Endothelial cell of umbilical vein (primary cell): Measurements from ENCODE around the gene RPE. TPM values are rescaled to one million over a fixed set of nuclear protein-coding genes. Genes with fewer than 3 reads are reported as not detected.

Experiments
- BruUV-seq: library from RNA; stranded (reverse); fragments of 400-500 nt; replicated peaks from 2 replicates; lab custom pipeline; 2021; lab: Mats Ljungman, UMichigan
- CTCF ChIA-PET: fragments of 300-600, 350-600 bp; sonication (Branson Sonifier 250); formaldehyde crosslinking; loops from one replicate; lab custom pipeline; 2021; ENCODE audit warnings: antibody characterized with exemption, inconsistent platforms; lab: Charles Lee
- POLR2A ChIA-PET: fragments of 300-600, 350-600 bp; sonication (Branson Sonifier 250); formaldehyde crosslinking; loops from one replicate; lab custom pipeline; 2021; ENCODE audit warnings: antibody characterized with exemption, inconsistent platforms; lab: Charles Lee
- DNase-seq: peaks from one replicate; pipeline ENCODE4 v3.0.0-alpha.2; 2011; ENCODE audit warnings: low read depth, low spot score
- FAIRE-seq: peaks from 2 replicates; lab custom pipeline; 2011; peaks lifted over from hg19 to GRCh38; lab: Jason Lieb, UNC
- H2AFZ ChIP-seq: 2 replicates; pipeline ENCODE4 v1.6.0; 2012; ENCODE audit warnings: low read depth, low read length, control low read depth, inconsistent platforms
- H3K27ac ChIP-seq: 2 replicates; pipeline ENCODE4 v1.5.1; 2011; ENCODE audit warnings: low read depth, mild to moderate bottlenecking, control low read depth, low read length, moderate library complexity; ENCODE audit not compliant: insufficient read depth
- H3K27me3 ChIP-seq, 2 experiments: 2 replicates each; pipeline versions ENCODE4 v1.6.0 to v1.6.1; 2011; ENCODE audit warnings: low read length in 2 of 2, mixed read lengths in 1 of 2; ENCODE audit not compliant: control insufficient read depth in 2 of 2, insufficient read depth in 2 of 2
- H3K36me3 ChIP-seq, 2 experiments: 2 replicates in 1 of 2; 3 replicates in 1 of 2; pipeline ENCODE4 v1.5.1; 2011; ENCODE audit warnings: low read length in 2 of 2, mild to moderate bottlenecking in 1 of 2, moderate library complexity in 1 of 2; ENCODE audit not compliant: control insufficient read depth in 2 of 2, insufficient read depth in 2 of 2; ENCODE audit errors: extremely low read depth in 1 of 2
- H3K4me1 ChIP-seq: 3 replicates; pipeline ENCODE4 v1.5.1; 2011; ENCODE audit warnings: mild to moderate bottlenecking, low read length; ENCODE audit not compliant: control insufficient read depth, insufficient read depth; ENCODE audit errors: extremely low read depth
- H3K4me2 ChIP-seq: 2 replicates; pipeline ENCODE4 v1.6.1; 2011; ENCODE audit warnings: low read length, control low read depth, mixed read lengths; ENCODE audit not compliant: insufficient read depth
- H3K4me3 ChIP-seq, 3 experiments: fragments of 200-600 bp in 1 of 3; sonication (generic), shearing (Covaris generic) in 1 of 3; replicated peaks in 1 of 3; 2 replicates each; pipeline ENCODE4 v1.5.1; 2011 to 2016; ENCODE audit warnings: control low read depth in 3 of 3, low read length in 3 of 3, mild to moderate bottlenecking in 2 of 3, inconsistent platforms in 1 of 3, low read depth in 1 of 3, moderate library complexity in 1 of 3; ENCODE audit not compliant: insufficient read depth in 1 of 3
- H3K79me2 ChIP-seq: 2 replicates; pipeline ENCODE4 v1.6.0; 2012; ENCODE audit warnings: low read length, inconsistent platforms; ENCODE audit not compliant: control insufficient read depth, insufficient read depth
- H3K9ac ChIP-seq: replicated peaks from 2 replicates; pipeline ENCODE3; 2011; ENCODE audit warnings: low read length, control low read depth; ENCODE audit not compliant: insufficient read depth; ENCODE audit errors: extremely low read depth
- H3K9me1 ChIP-seq: replicated peaks from 3 replicates; pipeline ENCODE4 v1.6.0; 2011; ENCODE audit warnings: mild to moderate bottlenecking, low read length; ENCODE audit not compliant: control insufficient read depth, insufficient read depth; ENCODE audit errors: extremely low read depth
- H3K9me3 ChIP-seq: replicated peaks from 2 replicates; pipeline ENCODE4 v1.5.1; 2012; ENCODE audit warnings: low read length, inconsistent platforms; ENCODE audit not compliant: control insufficient read depth, insufficient read depth
- H4K20me1 ChIP-seq: replicated peaks from 2 replicates; pipeline ENCODE3; 2011; ENCODE audit warnings: mild to moderate bottlenecking, low read length; ENCODE audit not compliant: control insufficient read depth, insufficient read depth; ENCODE audit errors: extremely low read depth
- CTCF ChIP-seq, 2 donors: IDR thresholded peaks; 1 replicate in 1 of 2; 2 replicates in 1 of 2; pipeline ENCODE4 v1.5.1; 2011; ENCODE audit warnings: low read length in 2 of 2, mild to moderate bottlenecking in 2 of 2, moderate library complexity in 2 of 2, control low read depth in 1 of 2, inconsistent platforms in 1 of 2, low read depth in 1 of 2; ENCODE audit not compliant: insufficient read depth in 1 of 2; ENCODE audit errors: extremely low read depth in 1 of 2
- MYC ChIP-seq: IDR thresholded peaks from one replicate; pipeline ENCODE4 v1.6.1; 2011; ENCODE audit warnings: mild to moderate bottlenecking, low read depth, low read length
- POLR2A ChIP-seq: IDR thresholded peaks from 2 replicates; pipeline ENCODE4 v1.6.1; 2012; ENCODE audit warnings: low read depth, mild to moderate bottlenecking, control low read depth, low read length
- POLR2AphosphoS5 ChIP-seq: IDR thresholded peaks from 2 replicates; pipeline ENCODE4 v1.6.1; 2012; ENCODE audit warnings: low read depth, mild to moderate bottlenecking, control low read depth, low read length, moderate library complexity; ENCODE audit not compliant: insufficient read depth
- dilution Hi-C: fragments of 300-500 bp; cut with MboI; formaldehyde crosslinking; loops from one replicate; pipeline ENCODE4 v1.15.0; 2019; ENCODE audit warnings: low sequenced_read_pairs; ENCODE audit not compliant: extremely low pct_ligation_motif_present
- intact Hi-C: fragments of 100-400 bp; cut with micrococcal nuclease; formaldehyde crosslinking; loops from one replicate; pipeline ENCODE4 v1.10.0; 2022
- polyA plus RNA-seq, 4 experiments: library from polyadenylated mRNA; depleted of rRNA in 3 of 4; stranded (reverse) in 3 of 4; unstranded in 1 of 4; fragments of >200 nt; gene quantifications; 2 replicates each; pipeline versions ENCODE4 v1.2.1 to v1.2.3, GENCODE V29; 2011 to 2012; ENCODE audit warnings: missing spikeins in 1 of 4
- total RNA-seq: library from RNA; stranded (reverse); gene quantifications from 2 replicates; pipeline ENCODE4 v1.2.3, GENCODE V29; 2021

RPE gene
- total and polyA plus RNA-seq, 2 donors (not counting 3 experiments of a cell fraction or from before 2014, with no cell fraction given), result 60.7 to 97.4 TPM

GRCh38 chr2:209990838-209991237 is 11.6 kb upstream of the RPE start:
- TF ChIP-seq CTCF (IDR thresholded peaks at IDR 0.05; ENCODE audit: extremely low read depth in 1 of 2, insufficient read depth in 1 of 2, low read depth in 1 of 2, low read length in 2 of 2) (no peak), MYC (no peak), POLR2AphosphoS5 (no peak), POLR2A (no peak)
- H3K9me3 ChIP-seq, result no peaks in the 10 kb centered on the region
- H3K36me3 ChIP-seq, result no peaks in the 10 kb centered on the region
- H3K79me2 ChIP-seq, result no peaks in the 10 kb centered on the region
- CTCF ChIA-PET, result no interaction called here
- no peak overlapping the region for H3K4me3 ChIP-seq
- H3K4me2 ChIP-seq, result no peak overlapping the region
- H3K4me1 ChIP-seq, result no peaks in the 10 kb centered on the region
- no peak overlapping the region for H2AFZ ChIP-seq
- H3K27ac ChIP-seq, result no peak overlapping the region
- no peaks in the 10 kb centered on the region for H3K9me1 ChIP-seq
- DNase-seq, result no peak
- intact Hi-C loops, result no loop called here
- no peaks in the 10 kb centered on the region for H4K20me1 ChIP-seq
- dilution Hi-C loops, result no loop called here
- POLR2A ChIA-PET, result no interaction called here
- no peak for FAIRE-seq
- H3K27me3 ChIP-seq, result peaks cover 6 to 7% of the 10 kb centered on the region in 2 experiments
- no peak overlapping the region for H3K9ac ChIP-seq
- BruUV-seq, result no TSS peak

- BruUV-seq, result no TSS peak
- intact Hi-C loops, result no loop called here
Observed at GRCh38 chr2:209993968-209994367, 8.5 kb upstream of the RPE start.

More at GRCh38 chr2:209993968-209994367, 8.5 kb upstream of the RPE start:
- no peak overlapping the region for H2AFZ ChIP-seq
- H3K27me3 ChIP-seq, result peaks cover 0 to 2% of the 10 kb centered on the region in 2 experiments
- no peak overlapping the region for H3K4me3 ChIP-seq
- H3K4me2 ChIP-seq, result no peak overlapping the region
- no peak overlapping the region for H3K9ac ChIP-seq
- no peaks in the 10 kb centered on the region for H3K9me3 ChIP-seq
- FAIRE-seq, result no peak
- H3K4me1 ChIP-seq, result peaks cover 10% of the 10 kb centered on the region
- H3K79me2 ChIP-seq, result no peaks in the 10 kb centered on the region
- dilution Hi-C loops, result no loop called here
- CTCF ChIA-PET, result interaction anchor here (0.8 to 2.9 kb wide), 3 partner anchors 33 to 205 kb away, joined by 3 to 18 read pairs (median 5); no protein-coding TSS in a partner anchor
- H3K36me3 ChIP-seq, result no peaks in the 10 kb centered on the region
- POLR2A ChIA-PET, result no interaction called here
- TF ChIP-seq MYC, result no peak
- TF ChIP-seq CTCF (IDR thresholded peaks at IDR 0.05; ENCODE audit: extremely low read depth in 1 of 2, insufficient read depth in 1 of 2, low read depth in 1 of 2, low read length in 2 of 2), result no peak
- no peak for TF ChIP-seq POLR2AphosphoS5
- H3K9me1 ChIP-seq, result no peaks in the 10 kb centered on the region
- no peaks in the 10 kb centered on the region for H4K20me1 ChIP-seq
- no peak for DNase-seq
- no peak overlapping the region for H3K27ac ChIP-seq
